Ishikawa (cell line): ENCODE results near the gene AGBL2.

Experiments used
- CEBPB ChIP-seq: IDR thresholded peaks from 2 replicates; pipeline ENCODE4 v1.6.1; 2012
- CREB1 ChIP-seq: IDR thresholded peaks from 2 replicates; pipeline ENCODE4 v1.6.1; 2012; ENCODE audit warnings: low read depth
- EGR1 ChIP-seq: IDR thresholded peaks from 2 replicates; pipeline ENCODE4 v1.6.1; 2012
- EP300 ChIP-seq: IDR thresholded peaks from 2 replicates; pipeline ENCODE4 v1.6.1; 2012; ENCODE audit warnings: borderline replicate concordance
- NFIC ChIP-seq: IDR thresholded peaks from 2 replicates; pipeline ENCODE4 v1.6.1; 2012
- REST ChIP-seq: IDR thresholded peaks from 2 replicates; pipeline ENCODE4 v1.6.1; 2012; ENCODE audit warnings: low read depth, mild to moderate bottlenecking
- TAF1 ChIP-seq: IDR thresholded peaks from 2 replicates; pipeline ENCODE4 v1.6.1; 2012; ENCODE audit warnings: low read depth, mild to moderate bottlenecking
- TEAD4 ChIP-seq: IDR thresholded peaks from 2 replicates; pipeline ENCODE4 v1.6.1; 2012
- YY1 ChIP-seq: IDR thresholded peaks from 2 replicates; pipeline ENCODE4 v1.6.1; 2012; ENCODE audit warnings: low read depth
- ZBTB7A ChIP-seq: IDR thresholded peaks from 2 replicates; pipeline ENCODE4 v1.6.1; 2012; ENCODE audit warnings: low read depth
- TF ChIP-seq, protein P1 (sequence below): IDR thresholded peaks from 2 replicates; pipeline ENCODE4 v1.6.1; 2012
- TF ChIP-seq, protein P2 (sequence below): IDR thresholded peaks from 2 replicates; pipeline ENCODE4 v1.6.1; 2012

DNA sequence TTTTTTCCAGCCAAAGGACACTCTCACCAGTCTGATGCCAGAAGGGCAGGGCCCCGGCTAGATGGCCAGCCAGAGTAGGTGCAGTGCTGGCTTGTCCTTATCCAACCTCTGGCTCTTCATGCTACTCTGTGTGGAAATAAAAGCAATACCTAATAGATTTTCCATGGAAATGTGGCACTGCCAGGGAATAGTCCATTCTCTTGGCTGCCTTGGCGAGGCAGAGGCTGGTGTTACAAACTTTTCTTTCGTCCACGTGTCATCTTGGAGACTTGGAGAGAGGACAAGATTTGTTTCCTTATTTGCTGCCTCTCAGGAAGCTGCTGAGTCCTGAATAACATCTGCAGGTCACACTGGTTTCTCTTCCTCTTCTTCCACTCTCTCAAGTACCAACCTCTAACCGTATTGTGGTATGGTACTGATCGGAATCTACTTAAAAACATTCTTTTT lies 103.8 kb downstream of the AGBL2 start:
- no peak for TF ChIP-seq REST
- TF ChIP-seq TAF1, result no peak
- TF ChIP-seq NFIC, result no peak
- no peak for TF ChIP-seq CREB1
- TF ChIP-seq, protein P1, sequence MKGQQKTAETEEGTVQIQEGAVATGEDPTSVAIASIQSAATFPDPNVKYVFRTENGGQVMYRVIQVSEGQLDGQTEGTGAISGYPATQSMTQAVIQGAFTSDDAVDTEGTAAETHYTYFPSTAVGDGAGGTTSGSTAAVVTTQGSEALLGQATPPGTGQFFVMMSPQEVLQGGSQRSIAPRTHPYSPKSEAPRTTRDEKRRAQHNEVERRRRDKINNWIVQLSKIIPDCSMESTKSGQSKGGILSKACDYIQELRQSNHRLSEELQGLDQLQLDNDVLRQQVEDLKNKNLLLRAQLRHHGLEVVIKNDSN, result no peak
- TF ChIP-seq CEBPB, result no peak
- TF ChIP-seq EP300, result no peak
- TF ChIP-seq YY1, result no peak
- no peak for TF ChIP-seq EGR1
- no peak for TF ChIP-seq ZBTB7A
- TF ChIP-seq, protein P2, sequence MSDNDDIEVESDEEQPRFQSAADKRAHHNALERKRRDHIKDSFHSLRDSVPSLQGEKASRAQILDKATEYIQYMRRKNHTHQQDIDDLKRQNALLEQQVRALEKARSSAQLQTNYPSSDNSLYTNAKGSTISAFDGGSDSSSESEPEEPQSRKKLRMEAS, result no peak
- no peak for TF ChIP-seq TEAD4
